ENCODE data around the gene CCNG1.

- TF ChIP-seq CTCF (conservative IDR thresholded peaks at IDR 0.05 in 1 of 2, IDR thresholded peaks at IDR 0.05 in 1 of 2; ENCODE audit: low read depth in 1 of 2, low read length in 2 of 2) (no peak), EZH2 (IDR thresholded peaks at IDR 0.05; ENCODE audit: low read length, missing control alignments) (no peak)
These were observed 8.0 kb downstream of the CCNG1 start for GRCh38 chr5:163445345-163445744.

Measured in fibroblast of lung (primary cell).